Measurements from ENCODE around the gene MYOM3. TPM values are rescaled to one million over a fixed set of nuclear protein-coding genes. Genes with fewer than 3 reads are reported as not detected.

Gene MYOM3
- total RNA-seq, 1 experiment from 2014 or later = not detected

DNA sequence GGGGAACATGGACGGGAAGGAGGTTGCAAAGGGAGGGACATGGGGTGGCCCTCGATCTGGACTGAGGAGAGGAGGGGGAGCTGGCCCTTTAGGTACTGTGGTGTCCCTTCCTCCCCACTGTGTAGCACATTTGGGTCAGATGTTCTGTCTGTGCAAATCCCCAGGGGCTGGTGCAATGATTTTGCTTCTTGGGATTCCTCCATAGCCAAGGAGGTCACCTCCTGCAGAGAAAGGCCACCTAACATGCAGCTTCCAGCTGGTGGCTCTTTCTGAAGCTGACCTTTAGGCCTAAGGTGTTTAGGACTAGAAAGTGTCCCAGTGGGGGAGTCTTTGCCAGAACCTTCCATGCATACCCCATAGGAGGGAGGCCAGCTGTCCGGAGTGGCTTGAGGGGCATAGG, 9.0 kb upstream of the MYOM3 start:
- in situ Hi-C loops (cut with HindIII; ENCODE audit: low pct_unique_long_range_greater_than_20kb, low sequenced_read_pairs) = no loop called here
- DNase-seq (ENCODE audit: low read depth, low spot score) = no peak

DNA sequence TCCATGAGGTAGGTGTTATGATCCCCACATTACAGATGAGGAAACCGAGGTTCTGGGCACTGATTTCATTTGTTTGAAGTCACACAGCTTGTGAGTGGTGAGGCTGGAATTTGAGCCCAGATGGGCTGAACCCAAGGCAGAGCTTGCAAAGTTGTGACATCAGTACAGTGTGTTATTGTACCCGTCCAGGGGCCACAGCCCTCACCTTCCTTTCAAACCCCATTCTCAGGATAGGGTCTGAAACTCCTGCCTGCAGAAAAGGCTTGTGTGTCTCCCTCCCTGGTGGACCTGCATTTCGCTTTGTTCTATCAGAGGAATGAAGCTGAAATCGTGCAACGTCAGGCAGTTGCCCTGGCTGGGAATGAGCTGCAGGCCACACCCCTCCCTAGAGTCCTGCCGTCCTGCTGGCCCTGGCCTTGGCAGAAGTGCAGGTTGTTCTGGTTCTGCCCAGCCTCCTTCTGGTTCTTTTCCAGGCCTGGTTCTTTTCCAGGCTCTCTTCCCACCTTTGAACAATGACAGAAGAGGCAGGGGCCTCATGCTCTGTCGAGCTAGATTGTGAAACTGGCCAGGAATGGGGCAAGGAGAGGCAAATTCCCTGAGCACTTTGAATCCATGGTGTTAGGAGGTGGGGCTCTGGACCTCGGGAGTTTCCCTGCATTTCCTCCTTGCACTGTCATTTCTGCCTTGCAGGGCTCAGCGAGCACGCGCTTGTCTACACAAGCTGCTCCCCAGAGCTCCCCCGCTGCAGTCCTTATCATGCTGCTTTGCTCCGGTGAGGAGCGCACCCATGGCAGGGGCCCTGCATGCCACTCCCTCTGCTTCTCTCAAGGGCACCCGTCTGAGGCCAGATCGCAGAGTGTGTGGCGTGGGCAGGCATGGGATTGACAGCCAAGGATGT, 8.2 kb upstream of the MYOM3 start:
- in situ Hi-C loops (cut with HindIII; ENCODE audit: low pct_unique_long_range_greater_than_20kb, low sequenced_read_pairs) = no loop called here
- no peak for DNase-seq (ENCODE audit: low read depth, low spot score)

DNA sequence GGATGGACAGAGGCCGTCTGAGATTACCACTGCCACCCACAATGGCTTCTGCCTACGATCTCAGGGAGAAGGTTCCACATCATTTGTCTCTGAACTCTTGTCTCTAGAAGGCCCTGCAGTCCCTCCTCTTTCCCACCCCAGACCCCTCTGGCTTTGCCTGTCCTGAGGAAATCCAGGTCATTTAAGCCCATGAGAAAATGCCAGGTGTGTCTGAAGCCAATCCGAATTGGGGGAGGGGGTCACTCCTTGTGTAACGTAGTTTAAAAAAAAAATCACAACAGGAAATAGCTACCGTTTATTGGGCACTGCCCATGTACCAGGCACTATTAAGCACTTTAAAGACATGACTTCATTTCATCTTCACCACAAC, 7.5 kb upstream of the MYOM3 start:
- in situ Hi-C loops (cut with HindIII; ENCODE audit: low pct_unique_long_range_greater_than_20kb, low sequenced_read_pairs) = no loop called here
- DNase-seq (ENCODE audit: low read depth, low spot score) = no peak

DNA sequence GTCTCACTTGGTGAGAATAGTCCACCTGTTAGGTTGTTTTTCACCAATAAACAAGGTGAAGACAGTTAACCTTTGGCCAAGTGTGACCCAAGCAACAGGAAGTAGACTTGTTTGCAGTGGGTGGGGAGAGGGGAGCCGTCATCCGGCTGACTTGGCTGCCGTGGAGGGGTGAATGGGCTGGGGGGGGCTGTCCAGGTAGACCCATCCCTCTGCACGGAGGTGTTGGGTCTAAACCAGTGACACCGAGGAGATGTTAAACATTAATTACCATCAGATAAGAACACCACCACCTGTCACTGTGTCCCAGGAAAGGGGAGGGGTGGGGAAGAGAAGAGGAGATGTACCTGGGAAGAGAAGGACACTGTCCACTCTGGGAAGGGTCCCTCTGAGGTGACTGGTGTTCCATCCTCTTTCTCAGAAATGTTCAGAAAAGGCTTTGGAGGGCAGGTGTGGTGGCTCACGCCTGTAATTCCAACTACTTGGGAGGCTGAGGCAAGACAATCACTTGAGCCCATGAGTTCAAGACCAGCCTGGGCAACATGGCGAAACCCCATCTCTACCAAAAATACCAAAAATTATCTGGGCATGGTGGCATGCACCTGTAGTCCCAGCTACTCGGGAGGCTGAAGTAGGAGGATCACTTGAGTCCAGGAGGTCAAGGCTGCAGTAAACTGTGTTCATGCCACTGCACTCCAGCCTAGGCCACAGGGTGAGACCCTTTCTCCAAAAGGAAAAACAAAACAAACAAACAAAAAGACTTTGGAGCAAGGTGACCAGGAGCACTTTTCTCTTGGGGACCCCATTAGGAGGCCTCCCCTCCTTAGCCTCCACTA, 6.7 kb upstream of the MYOM3 start:
- no peak for DNase-seq (ENCODE audit: low read depth, low spot score)
- in situ Hi-C loops (cut with HindIII; ENCODE audit: low pct_unique_long_range_greater_than_20kb, low sequenced_read_pairs) = no loop called here

DNA sequence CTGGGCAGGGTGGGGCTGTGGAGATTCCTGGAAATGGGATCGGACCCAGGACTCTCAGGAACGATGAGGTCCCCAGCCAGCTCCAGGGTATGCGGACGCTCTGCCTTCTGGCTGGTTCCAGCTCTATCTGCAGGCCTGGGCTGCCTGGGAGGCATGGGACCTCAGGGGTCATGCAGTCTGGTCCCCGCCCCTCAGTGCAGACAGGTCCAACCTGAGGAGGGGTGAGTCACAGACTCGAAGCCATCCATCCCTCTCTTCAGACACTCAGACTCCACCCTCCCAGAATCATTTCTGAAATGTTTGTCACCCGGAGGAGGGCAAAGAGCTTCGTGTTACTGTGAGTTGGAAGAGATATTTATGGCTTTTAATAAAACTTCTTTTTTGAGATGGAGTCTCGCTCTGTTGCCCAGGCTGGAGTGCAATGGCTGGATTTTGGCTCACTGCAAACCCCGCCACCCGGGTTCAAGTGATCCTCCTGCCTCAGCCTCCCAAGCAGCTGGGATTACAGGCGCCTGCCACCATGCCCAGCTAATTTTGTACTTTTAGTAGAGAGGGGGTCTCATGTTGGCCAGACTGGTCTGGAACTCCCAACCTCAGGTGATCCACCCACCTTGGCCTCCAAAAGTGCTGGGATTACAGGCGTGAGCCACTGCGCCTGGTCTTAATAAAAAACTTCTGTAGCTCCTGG, 5.9 kb upstream of the MYOM3 start:
- in situ Hi-C loops (cut with HindIII; ENCODE audit: low pct_unique_long_range_greater_than_20kb, low sequenced_read_pairs) = no loop called here
- no peak for DNase-seq (ENCODE audit: low read depth, low spot score)

DNA sequence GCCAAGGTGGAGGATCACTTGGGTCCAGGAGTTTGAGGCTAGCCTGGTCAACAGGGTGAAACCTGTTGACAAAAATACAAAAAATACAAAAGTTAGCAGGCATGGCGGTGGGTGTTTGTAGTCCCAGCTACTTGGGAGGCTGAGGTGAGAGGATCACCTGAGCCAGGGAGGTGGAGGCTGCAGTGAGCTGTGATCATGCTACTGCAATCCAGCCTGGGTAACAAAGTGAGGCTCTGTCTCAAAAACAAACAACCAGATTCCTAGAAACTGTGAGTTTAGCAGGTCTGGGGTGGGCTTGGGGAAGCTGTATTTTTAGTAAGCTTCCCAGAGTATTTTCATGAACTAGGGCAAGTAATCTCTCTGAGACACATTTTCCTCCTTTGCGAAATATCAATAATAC, 5.2 kb upstream of the MYOM3 start:
- in situ Hi-C loops (cut with HindIII; ENCODE audit: low pct_unique_long_range_greater_than_20kb, low sequenced_read_pairs) = no loop called here
- DNase-seq (ENCODE audit: low read depth, low spot score) = no peak

DNA sequence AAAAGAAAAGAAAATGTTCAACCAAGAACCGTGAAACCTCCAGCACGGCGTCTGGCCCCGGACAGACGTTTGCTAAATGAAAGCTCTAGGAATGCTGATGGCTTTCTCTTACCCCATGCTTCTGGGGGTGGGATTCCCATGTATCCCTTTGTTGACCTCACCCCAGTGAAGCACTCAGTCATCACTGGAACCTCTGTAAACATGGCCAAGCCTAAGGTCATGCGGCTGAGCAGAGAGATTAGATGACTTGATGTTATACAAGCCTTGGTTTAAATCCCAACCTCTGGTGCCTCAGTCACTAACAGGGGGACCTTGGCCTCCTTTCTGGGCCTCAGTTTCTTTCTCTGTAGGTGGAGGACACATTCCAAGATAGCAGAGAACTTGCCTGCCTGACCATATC, 2.8 kb upstream of the MYOM3 start:
- in situ Hi-C loops (cut with HindIII; ENCODE audit: low pct_unique_long_range_greater_than_20kb, low sequenced_read_pairs) = no loop called here
- DNase-seq (ENCODE audit: low read depth, low spot score) = no peak

DNA sequence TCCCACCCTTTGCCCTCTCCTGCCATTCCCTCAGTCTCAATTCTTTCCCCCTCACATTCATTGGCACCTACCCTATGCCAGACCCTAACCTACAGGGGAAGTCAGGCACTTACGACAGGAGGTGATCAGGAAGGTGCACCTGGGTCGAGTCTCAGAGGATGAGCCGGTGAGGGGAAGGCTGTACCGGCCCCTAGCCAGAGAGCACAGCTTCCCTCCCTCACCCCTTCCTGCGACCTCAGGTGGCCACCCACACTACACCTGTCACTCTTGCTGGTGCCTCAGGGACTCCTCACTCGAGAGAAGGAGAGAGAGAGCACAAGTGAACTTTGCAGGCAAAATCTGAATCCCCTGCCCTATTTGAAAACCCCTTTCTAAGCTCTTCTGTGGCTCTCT, 1.7 kb upstream of the MYOM3 start:
- in situ Hi-C loops (cut with HindIII; ENCODE audit: low pct_unique_long_range_greater_than_20kb, low sequenced_read_pairs) = no loop called here

DNA sequence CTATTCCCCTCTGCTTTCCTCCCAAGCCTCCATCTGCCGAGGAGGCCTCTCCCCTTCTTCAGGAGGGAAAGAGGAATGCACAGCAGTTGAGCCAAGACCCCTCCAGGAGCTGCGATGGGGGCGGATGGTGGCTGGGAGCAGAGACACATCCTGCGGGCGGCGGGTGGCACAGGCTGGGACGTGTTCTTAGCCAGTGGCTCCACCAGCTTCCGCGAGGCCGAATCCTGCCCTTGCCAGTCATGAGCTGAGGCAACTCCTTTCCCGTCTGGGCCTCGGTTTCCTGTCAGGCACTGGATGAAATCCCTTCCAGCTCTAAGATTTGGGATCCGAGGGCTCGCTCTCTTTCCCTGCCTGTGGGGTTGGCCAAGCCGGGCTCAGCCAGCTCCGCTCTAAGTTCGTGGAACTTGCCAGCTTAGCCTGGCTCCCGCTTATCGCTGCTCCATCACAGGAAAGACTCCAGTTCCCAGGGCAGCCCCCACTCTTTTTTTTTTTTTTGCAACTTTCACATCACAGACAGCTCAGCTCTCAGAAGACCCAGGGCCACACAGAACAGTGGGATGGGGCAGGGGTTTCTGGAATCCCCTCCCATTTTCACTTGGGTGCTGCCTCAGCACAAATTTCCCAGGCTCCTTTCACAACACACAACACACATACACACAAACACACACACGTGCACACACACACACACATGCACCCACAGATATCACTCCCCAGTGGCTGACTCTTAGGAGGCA, 506 bp downstream of the MYOM3 start:
- in situ Hi-C loops (cut with HindIII; ENCODE audit: low pct_unique_long_range_greater_than_20kb, low sequenced_read_pairs) = no loop called here
- no peak for DNase-seq (ENCODE audit: low read depth, low spot score)

More for the DNA sequence above, 1.7 kb upstream of the MYOM3 start:
- DNase-seq (ENCODE audit: low read depth, low spot score) = no peak

DNA sequence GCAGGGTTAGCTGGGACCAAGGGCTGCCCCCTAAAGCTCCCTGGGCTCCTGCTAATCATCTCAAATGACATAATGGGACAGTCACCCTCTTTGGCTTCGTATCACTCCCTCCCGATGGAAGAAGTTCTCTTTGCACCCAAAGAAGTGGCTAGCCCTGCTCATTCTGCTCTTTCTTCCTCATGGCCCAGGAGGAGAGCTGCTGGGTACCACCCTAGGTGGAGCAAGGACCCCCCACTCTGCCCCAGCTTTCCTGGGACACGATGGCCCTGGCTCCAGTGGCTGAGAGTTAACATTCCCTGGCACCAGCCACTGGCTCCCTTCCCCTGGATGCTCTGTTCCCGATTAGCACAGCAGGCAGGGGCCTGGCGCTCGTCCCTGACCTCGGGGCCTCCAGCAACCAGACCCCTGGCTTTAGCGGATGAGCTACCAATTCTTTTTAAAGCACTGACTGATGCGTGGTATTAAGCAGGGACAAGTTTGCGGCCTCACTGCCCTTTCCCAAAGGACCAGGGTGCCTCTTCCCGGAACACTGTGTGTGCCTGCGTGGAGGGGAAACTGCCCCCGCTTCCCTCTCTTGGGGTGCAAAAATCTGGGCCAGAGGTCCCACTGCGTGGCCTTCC, 1.2 kb downstream of the MYOM3 start:
- no peak for DNase-seq (ENCODE audit: low read depth, low spot score)
- in situ Hi-C loops (cut with HindIII; ENCODE audit: low pct_unique_long_range_greater_than_20kb, low sequenced_read_pairs) = no loop called here

DNA sequence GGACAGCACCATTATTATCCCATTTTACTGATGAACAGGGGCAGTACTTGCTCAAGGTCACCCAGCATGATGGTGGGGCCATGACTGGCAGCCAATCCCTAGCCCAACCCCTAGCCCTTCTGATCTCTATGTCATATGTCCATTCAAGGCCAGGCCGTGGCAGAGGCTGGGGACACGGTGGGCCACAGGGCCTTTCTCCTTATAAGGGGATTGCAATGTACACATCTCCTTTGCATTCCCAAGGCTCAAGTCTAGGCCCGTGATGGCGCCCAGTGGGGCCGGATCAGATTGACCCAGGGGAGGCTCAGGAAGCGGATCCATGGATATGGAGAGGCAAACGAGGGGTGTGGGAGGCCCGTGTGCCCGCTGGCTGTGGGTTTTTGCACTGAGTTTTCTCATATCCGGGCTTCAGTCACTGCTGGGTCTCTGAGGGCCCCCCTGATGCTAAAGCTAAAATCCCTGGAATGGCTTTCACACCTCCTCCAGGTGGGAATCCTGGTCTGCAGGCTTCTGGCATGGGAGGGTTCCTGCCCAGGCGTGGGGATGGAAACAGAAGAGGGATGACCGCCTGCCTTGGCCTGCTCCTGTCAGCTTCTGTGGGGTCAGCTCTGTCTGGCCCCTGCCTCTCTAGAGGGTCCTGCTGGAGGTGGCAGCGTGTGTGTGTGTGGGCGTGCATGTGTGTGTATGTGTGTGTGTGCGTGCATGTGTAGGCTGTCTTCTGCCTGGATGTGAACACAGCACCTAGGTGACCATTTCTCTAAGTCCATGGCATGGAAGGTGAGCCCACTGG, 2.1 kb downstream of the MYOM3 start:
- DNase-seq (ENCODE audit: low read depth, low spot score) = no peak
- in situ Hi-C loops (cut with HindIII; ENCODE audit: low pct_unique_long_range_greater_than_20kb, low sequenced_read_pairs) = no loop called here

DNA sequence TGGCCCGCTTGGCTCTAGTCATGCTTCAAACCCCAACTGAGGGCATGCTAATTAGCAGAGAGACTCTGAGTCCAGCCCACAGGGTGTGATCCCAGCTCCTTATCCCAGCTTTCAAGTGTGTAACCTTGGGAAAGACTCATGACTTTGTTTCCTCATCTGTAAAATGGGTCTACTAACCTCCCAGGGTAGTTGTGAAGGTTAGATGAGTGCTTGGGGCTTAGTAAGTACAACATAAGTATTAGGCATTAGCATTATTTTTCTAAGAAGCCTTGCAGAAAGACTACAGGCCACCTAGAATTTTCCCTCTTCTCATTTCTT, 2.8 kb downstream of the MYOM3 start:
- DNase-seq (ENCODE audit: low read depth, low spot score) = no peak
- in situ Hi-C loops (cut with HindIII; ENCODE audit: low pct_unique_long_range_greater_than_20kb, low sequenced_read_pairs) = no loop called here

DNA sequence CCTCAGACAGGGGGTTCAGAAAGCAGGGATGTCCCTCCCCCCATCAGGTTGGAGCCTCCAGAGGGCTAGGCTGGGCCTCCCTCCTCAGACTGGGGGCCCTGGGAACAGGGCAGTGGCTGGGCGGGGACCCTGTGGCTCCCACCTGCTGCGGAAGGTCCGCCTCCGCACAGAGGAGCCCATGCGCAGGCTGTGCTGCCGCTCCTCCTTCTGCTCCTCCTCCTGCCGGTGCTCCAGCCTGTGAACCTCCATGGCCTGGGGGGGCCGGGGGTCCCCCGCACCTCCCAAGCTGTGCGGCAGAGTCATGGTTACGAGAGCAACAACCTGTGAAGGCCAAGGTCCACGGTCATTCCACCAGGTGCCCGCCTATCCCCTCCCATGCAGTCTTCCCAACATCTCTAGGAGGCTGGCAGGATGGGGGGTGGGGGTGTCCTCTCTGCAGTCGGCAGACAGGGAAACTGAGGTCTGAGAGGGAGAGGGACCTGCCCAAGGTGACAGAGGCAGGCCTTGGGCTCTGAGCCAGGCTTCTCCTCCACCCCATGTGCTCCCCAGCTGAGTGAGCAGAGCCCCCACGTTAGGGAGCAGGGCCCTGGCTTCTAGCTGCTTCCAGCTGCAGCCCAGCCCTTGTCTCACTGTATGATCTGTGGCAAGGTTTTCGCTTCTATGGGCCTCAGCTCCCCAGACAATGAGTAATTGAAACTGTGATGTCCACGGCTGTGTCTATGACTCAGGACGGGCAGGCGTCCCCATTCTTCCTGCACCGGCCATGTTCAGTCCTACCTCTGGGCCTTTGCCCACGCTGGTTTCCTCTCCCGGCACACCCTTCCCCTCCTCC, 3.4 kb downstream of the MYOM3 start:
- DNase-seq (ENCODE audit: low read depth, low spot score) = no peak
- in situ Hi-C loops (cut with HindIII; ENCODE audit: low pct_unique_long_range_greater_than_20kb, low sequenced_read_pairs) = no loop called here

DNA sequence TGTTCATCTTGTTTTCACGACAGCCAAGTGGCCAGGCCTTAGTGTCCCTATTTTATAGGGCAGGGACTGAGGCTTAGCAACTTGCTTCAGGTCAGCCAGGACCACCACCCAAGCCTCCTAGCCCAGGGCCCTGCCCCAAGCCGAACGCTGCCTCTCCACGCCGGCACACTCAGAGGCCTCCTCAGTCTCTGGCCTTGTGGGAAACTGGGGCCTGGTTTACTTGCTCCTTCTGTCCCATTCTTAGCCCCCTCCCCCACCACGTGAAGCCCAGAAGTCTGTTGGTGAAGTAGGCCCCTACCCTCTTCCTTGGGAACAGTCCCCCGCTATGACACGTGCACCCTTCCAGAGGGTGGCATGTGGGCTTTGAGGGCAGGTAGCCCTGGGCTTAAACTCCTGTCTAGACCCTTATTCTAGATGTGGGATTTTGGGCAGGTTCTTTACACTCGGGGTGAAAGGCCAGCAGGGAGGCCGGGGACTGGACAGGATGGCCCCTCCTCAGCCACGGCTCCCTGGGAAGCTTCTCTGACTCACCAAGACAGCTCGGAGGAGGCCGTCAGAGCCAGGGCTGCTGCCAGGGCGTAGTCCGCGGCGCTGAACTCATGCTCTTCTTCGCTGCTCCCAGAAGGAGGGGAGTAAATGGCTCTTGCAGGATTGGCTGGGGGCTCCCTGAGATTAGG, 4.3 kb downstream of the MYOM3 start:
- in situ Hi-C loops (cut with HindIII; ENCODE audit: low pct_unique_long_range_greater_than_20kb, low sequenced_read_pairs) = no loop called here
- no peak for DNase-seq (ENCODE audit: low read depth, low spot score)

DNA sequence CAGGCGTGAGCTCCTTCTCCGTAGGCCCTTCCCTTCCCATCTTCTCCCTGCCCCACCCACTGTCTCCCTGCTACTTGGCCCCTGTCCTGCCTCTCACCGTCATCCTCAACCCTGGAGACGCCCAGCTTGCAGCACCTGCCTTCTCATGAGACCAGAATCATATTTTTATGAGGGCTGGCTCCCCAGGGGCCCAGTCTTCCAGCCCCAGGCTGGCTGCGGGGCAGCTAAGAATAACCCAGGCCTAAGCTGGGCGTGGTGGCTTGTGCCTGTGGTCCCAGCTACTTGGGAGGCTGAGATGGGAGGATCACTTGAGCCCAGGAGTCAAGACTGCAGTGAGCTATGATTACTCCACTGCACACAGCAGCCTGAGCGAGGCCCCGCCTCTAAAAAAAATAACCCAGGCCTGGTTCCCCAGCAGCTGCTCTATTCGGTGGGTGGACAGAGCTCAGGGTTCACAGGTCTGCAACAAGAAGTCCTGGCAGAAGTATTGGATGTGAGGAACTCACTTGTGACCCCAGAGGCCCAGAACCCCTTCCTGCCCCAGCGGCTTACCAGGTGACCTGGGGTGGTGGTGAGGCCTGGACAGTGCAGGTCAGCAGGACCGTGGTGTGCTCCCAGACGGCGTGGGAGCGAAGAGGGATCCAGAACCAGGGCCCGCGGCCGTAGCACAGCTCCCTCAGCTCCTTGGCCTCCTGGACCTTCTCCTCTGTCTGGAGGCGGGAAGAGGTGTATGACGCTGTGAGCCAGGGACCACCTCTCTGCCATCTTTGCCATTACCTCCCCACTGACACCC, 6.4 kb downstream of the MYOM3 start:
- DNase-seq (ENCODE audit: low read depth, low spot score) = no peak
- in situ Hi-C loops (cut with HindIII; ENCODE audit: low pct_unique_long_range_greater_than_20kb, low sequenced_read_pairs) = no loop called here

Measured in SK-MEL-5 (cell line).